GM10847 (cell line): ENCODE results near the gene THAP5.

Source experiments
- POLR2A ChIP-seq: IDR thresholded peaks from 2 replicates; pipeline ENCODE4 v1.6.1; 2011; ENCODE audit not compliant: insufficient read length; ENCODE audit errors: extremely low read depth

The THAP5 gene, protein sequence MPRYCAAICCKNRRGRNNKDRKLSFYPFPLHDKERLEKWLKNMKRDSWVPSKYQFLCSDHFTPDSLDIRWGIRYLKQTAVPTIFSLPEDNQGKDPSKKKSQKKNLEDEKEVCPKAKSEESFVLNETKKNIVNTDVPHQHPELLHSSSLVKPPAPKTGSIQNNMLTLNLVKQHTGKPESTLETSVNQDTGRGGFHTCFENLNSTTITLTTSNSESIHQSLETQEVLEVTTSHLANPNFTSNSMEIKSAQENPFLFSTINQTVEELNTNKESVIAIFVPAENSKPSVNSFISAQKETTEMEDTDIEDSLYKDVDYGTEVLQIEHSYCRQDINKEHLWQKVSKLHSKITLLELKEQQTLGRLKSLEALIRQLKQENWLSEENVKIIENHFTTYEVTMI

DNA sequence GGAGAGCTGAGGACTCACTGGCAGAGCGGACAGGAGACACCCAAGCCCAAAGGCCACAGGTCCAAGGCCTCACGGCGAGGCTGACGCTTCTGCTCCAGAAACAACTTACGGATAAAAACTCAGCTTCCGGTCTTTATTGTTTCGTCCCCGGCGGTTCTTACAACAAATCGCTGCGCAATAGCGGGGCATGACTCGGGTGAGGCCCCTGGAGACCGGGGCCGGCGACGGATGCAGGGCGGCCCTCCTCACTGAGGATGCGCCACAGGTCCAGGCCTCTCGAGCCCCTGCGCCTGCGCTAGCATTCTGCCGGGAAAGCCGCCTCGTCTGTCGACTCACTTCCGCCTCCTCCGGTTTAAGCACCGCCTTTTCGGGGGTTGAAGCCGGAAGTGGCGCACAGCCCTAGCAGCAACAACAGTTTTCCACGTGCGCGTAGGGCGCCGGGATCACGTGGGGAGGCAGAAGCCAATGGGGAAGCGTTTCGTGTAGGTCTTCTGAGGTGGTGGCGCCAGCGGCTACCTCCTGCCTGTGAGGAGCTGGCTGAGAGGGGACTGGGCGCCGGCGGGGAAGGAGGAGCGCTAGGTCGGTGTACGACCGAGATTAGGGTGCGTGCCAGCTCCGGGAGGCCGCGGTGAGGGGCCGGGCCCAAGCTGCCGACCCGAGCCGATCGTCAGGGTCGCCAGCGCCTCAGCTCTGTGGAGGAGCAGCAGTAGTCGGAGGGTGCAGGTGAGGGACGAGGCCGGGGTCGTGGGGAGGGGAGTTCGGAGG is at the start of gene THAP5, which contains the start of gene DNAJB9:
THAP5 (minus strand) TSS at position 326 of the 765 bp plus-strand sequence; CDS start at position 189, 137 bp downstream.
DNAJB9 (plus strand) TSS at position 494 of the 765 bp plus-strand sequence. CDS start 1,853 bp downstream, outside the sequence.
- peak; percentile 91 for TF ChIP-seq POLR2A

DNA sequence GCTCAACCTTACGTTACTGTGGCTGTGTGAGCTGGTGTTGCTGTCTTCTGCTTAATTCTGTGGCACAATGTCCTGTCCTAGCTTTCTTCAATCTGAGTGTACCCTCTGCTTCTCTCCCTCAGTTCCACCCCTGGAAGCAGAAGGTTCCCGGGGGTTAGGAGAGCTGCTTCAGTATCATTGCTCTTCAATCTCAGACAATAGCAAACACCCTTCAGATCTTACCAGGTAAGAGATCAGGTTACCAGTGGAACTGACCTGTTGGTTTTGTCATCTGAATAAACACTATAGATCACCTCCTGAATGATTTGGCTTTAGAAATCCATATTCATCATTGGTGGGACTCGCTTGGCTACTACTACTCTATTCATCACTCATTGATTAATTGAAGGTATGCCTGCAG is 48.5 kb upstream of the THAP5 start:
- TF ChIP-seq POLR2A: no peak

DNA sequence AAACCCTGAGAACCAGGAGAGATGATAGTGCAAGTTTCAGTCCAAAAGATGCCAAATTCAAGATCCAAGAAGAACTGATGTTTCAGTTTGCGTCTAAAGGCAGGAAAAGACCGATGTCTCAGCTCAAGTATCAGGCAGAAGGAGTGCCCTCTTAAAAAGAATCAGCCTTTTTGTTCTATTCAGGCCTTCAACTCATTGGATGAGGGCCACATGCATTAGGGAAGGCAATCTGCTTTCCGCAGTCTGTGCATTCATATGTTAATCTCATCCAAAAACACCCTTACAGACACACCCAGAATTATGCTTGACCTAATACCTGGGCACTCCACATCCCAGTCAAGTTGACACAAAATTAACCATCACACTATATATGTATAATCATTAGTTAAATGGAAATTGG is 45.4 kb upstream of the THAP5 start:
- TF ChIP-seq POLR2A: no peak

DNA sequence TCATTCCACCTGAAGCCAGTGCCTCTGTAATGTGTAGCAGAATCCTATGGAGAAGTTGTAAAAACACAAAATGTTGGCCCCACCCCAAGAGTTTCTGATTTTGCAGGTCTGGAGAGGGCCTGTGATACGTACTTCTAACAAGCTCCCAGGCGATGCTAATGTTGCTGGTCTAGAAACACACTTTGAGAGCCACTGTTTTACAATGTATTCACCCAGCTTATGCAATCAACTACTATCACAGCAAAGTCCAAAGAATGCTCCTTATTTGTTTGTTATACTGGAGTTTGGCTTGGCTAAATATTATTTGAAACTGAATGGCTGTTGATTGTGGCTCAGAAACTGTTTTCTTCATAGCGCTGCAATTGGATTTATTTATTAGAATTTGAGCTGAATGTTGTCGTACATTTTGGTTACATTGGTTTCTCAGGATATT is 44.5 kb upstream of the THAP5 start:
- no peak for TF ChIP-seq POLR2A

DNA sequence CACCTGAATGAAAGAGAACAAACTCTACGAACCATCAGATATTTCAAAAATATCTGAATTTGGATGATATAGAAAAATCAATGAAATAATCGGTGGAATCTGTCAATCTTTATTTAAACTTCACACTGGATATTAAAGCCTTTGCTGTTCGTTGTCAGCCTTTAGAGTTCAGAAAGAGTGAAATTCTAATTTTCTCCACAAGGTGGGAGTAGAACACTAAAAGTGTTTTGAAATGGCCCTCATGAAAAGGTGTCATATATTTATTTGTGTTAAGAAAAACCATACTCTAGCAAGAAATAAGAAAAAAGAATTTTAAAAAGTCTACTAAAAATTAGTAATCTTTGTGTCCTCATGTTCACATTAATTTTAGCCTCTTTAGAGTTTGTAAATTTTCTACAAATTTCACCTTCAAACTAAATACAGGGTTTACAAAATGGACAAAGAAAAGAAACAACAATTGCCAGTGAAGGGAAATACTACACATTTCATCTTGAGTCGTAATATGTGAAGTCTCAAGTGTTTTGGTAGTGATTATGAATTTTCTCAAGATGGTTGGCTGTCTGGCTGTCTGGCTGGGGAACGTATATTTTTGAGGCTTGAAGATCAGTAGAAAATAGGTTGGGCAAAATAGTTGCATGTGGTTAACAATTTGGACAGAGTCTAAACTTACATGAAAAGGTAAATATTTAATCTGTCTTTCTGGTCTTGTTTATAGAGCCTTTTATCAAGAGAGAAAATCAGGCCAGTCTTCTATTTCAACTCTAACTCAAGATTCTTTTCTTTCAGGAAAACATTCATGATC is 43.8 kb upstream of the THAP5 start:
- TF ChIP-seq POLR2A: no peak

DNA sequence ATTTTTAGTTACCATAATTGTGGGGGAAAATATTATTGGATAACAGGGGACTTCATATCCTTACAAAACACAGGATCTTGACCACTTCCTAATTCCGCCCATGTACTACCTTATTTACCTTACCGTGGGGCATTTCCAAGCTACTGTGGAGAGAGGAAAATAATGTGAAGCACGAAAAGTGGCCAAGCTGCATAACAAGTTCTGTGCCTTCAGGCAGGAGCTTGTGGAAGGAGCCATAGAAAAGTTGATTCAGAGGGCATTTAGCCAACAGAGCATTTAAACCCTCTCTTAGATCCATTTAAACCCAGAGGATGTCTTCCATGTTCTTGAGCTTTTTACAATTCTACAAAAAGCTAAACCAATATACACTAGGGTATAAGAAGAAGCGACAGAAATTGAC is 41.8 kb upstream of the THAP5 start:
- TF ChIP-seq POLR2A: no peak

DNA sequence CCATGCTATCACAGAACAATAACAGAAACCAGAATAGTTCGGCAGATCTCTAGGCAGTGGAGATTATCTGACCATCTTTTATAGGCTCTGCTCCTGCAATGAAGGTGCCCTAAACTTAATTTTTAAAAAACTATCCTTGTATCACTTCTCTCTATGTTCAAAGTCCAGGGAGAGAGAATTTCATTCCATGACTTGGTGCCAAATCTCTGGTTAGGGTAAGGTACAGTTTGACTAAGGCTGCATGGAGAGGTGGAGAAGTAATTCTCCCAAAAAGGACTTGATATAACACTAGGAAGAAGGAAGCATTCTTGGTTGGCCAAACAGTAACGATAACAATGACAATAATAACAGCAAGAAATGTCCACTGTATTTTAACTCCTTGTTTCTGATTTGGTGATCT is 40.1 kb upstream of the THAP5 start:
- no peak for TF ChIP-seq POLR2A

DNA sequence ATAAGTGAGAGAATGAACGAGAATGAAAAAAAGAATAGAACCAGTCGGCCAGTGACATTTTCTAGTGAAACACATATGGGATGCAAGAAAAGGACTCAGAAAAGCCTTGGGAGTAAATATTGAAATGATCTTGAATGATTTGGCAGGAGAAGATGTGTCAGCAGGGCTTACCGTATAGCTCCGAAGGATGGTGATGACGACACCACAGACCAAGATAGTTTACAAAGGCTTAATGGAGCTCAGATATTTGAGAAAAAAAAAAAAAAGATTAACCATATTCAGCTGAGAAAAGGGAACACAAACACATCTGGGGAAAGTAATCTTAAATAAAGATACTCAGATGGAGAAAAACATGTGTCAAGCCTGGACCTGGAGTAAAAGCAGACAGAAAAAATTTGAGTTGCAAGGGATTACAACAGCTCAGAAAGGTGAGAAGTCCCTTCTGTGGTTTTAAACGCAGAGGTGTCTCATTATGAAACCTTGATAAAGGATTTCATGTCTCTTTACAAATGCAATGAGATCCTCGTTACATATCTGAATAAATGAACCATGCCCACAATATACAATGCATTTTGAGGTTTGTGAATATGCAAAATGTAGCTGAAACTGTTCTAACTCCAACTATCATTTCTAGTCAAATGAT is 36.2 kb upstream of the THAP5 start:
- TF ChIP-seq POLR2A: no peak

DNA sequence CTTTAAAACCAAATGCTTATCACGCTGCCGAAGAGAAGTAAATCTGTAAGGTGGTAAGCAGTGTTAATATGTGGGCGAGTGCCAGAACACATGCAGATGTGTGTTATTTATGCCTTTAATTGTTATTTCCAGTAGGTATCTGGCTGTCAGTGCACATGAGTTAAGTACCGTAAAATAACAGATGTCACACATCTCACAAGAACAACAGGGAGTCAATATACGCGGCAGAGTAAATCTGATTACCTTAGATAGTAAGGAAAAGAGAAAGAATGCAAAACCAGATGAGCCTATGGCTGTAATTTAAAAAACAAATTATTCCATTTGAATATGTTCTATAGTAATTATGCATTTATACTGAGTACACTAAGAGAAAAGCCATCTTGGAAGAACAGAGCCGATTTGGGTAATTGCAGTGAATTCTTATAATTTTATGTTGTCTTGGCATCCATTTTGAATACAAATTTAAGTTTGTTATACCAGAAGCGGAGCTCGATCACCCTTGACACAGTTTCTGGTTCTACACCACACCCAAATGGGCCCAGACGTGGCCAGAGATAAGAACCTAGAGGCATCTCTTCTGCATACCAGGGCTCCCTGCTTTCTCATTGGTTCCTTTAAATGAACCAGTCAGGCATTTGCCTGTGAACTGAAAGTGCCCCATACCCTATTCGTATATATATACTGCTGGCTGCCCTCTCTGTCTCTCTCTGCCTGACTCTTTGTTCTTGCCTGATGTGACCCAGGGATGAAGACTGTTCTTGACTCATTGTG is 35.0 kb upstream of the THAP5 start:
- no peak for TF ChIP-seq POLR2A

DNA sequence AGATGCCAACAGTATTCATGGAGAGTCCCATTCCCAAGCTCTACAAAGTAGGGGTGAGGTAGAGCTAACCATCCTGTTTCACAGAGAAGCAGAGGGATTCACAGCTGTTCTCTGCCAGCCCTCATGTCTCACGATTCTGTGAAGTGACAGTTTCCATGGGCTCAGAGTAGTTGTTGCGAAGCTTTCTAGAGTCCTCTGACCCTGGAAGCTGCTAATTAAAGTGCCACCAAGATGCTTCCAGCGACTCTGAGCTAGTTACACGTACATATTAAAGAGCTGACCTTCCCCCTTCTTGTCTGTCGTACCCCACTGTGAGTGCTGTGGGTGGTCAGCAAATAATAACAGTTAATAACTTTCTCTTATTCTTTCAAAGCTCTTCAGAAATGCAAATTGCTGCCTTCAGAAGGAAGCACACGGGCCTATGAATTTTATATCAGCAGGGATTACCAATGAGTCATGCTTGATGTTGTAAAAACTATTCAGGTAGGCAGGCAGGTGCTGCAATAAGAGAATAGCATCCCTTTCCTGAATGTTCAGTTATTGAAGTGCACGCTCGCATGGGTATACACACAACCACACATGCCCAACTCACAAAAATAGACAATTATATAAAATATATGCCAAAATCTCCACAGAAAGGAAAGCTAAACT is 34.3 kb upstream of the THAP5 start:
- no peak for TF ChIP-seq POLR2A

DNA sequence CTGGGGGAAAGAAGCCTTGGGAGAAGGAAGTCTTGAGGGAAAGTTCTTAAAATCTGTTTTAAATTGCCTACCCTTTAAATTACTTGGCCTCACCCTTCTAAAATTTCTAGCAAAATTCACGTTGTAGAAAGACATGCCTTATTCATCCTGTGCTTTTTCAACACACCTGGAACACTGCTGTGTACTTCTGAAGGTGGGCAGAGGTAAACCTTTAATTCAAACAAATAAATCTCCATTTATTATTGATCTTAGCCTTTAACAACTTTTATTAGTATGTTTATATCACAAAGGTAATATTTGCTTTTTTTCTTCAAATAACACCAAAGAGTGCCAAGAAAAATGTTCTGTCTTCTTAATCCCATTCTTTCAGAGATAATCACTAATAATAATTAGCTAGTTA is 30.9 kb upstream of the THAP5 start:
- no peak for TF ChIP-seq POLR2A

DNA sequence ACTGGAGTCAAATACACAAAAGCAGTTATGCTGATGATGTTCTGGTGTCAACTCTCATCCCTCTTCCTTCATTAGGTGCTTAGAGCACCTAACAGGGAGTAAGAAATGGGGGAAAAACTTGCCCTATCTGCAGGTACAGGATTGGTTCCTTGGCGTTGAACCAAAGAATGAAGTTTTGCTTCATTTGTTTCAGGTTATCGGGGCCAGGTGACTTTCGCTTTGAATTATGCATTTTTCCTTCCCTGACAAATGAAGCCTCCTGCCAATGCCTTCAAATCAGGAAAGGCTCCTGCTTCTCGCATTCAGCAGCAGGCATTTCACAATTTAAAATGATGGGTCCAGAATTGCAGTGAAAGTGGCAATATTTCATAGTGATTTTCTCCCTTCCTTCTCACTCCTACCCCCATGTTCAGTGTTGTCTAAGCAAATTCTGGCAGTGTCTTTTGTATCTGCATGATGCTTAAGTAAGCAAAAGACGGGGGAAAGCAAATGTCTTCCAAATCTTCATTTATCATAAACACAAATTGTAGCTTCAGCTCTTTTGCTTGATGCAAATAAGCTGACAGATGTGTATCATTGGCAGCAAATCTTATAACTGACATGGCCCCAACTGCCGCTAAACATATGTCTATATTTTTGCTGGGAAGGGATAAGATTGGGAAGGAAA is 29.5 kb upstream of the THAP5 start:
- TF ChIP-seq POLR2A: no peak

DNA sequence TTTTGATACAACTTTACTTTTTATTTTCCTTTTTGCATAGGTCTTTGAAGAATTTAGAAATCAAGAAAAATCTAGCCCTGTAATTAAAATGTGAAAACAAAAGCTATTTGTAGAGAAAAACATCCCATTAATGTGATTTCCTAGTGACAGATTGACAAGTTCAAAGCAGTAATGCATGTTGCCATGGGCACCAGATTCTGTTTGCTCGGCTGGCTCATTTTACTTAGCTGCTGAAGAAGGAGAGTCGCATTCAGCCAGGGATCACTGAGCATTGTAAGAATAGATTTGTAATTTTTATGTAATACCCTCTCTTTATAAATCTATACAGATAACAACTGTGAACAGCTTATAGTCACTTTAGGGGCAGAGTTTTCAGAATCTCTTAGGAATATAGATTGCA is 28.6 kb upstream of the THAP5 start:
- TF ChIP-seq POLR2A: no peak

DNA sequence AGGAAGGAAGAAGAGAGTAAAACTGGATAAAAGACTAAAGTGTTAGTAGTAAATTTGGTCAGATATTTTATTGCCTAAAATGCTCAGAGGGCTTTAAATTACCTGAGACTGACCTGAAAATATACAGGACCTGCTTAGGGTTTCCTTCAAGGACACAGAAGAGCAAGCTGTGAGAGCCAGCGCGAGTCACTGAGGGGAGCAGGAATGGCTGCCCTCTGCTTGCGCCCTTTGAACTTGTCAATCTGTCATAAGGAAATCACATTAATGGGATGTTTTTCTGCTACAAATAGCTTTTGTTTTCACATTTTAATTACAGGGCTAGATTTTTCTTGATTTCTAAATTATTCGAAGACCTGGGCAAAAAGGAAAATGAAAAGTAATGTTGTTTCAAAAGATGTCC is 27.1 kb upstream of the THAP5 start:
- TF ChIP-seq POLR2A: no peak
